K562 (cell line): ENCODE measurements around the gene TEAD3. TPM values are rescaled to one million over a fixed set of nuclear protein-coding genes. Genes with fewer than 3 reads are reported as not detected.
A peak's percentile ranks its signal among the peaks of the same experiment; 100 is the strongest.

ENCODE experiments used
- ATAC-seq: fragments of 200-7000 bp; cut with Tn5 transposase; 3 replicates; pipeline ENCODE4 v1.9.1; 2020; ENCODE audit warnings: moderate library complexity
- BruUV-seq: library from RNA; stranded (reverse); fragments of 400-500 nt; replicated peaks from 2 replicates; lab custom pipeline; 2021; lab: Mats Ljungman, UMichigan
- CTCF ChIA-PET: fragments of 300-600 bp; formaldehyde crosslinking; extraction: SDS; loops from one replicate; lab custom pipeline; 2021; ENCODE audit warnings: low intra/inter-chr PET ratio; lab: Yijun Ruan, JAX
- POLR2A ChIA-PET: fragments of 300-600, 350-650 bp; sonication (Branson Sonifier 250); formaldehyde crosslinking; extraction: SDS; loops from one replicate; lab custom pipeline; 2021; ENCODE audit warnings: antibody characterized with exemption, inconsistent platforms; lab: Yijun Ruan, JAX
- DNase-seq, 4 experiments: peaks; one replicate each; pipeline versions ENCODE4 v3.0.0 to v3.0.0-alpha.2; 2011 to 2018; ENCODE audit warnings: low spot score in 3 of 4, mixed read lengths in 3 of 4; ENCODE audit errors: extremely low read depth in 1 of 4
- FAIRE-seq: peaks from 2 replicates; lab custom pipeline; 2011; peaks lifted over from hg19 to GRCh38; lab: Jason Lieb, UNC
- H2AFZ ChIP-seq: 2 replicates; pipeline ENCODE4 v1.6.0; 2011; ENCODE audit warnings: low read depth, low read length, control low read depth, inconsistent platforms
- H3K27ac ChIP-seq: fragments of 200-600 bp; 3 replicates; pipeline ENCODE4 v1.8.0; 2011; ENCODE audit warnings: low read depth, mild to moderate bottlenecking, control low read depth, inconsistent platforms, low read length, moderate library complexity, mixed read lengths; ENCODE audit errors: extremely low read depth
- H3K27me3 ChIP-seq, 2 experiments: fragments of 300-600 bp in 1 of 2; 2 replicates in 1 of 2; 3 replicates in 1 of 2; pipeline versions ENCODE4 v1.6.0 to v1.8.0; 2011; ENCODE audit warnings: inconsistent platforms in 2 of 2, low read length in 2 of 2, mild to moderate bottlenecking in 1 of 2, mixed read lengths in 1 of 2, moderate library complexity in 1 of 2; ENCODE audit not compliant: control insufficient read depth in 2 of 2, insufficient read depth in 2 of 2
- H3K36me3 ChIP-seq: fragments of 300-600 bp; 3 replicates; pipeline ENCODE4 v1.8.0; 2011; ENCODE audit warnings: mild to moderate bottlenecking, low read length, inconsistent platforms; ENCODE audit not compliant: control insufficient read depth, insufficient read depth
- H3K4me1 ChIP-seq, 2 experiments: fragments of 200-600 bp in 1 of 2; replicated peaks in 1 of 2; 2 replicates in 1 of 2; 3 replicates in 1 of 2; pipeline versions ENCODE4 v1.5.1 to v1.8.0; 2011; ENCODE audit warnings: inconsistent platforms in 2 of 2, low read length in 2 of 2, mild to moderate bottlenecking in 1 of 2, mixed read lengths in 1 of 2, moderate library complexity in 1 of 2; ENCODE audit not compliant: control insufficient read depth in 2 of 2, insufficient read depth in 2 of 2
- H3K4me2 ChIP-seq: 2 replicates; pipeline ENCODE4 v1.6.1; 2011; ENCODE audit warnings: low read length, control low read depth, inconsistent platforms, mixed read lengths; ENCODE audit not compliant: insufficient read depth
- H3K4me3 ChIP-seq: fragments of 200-600 bp; sonication (generic), shearing (Covaris generic); 2 replicates; pipeline ENCODE4 v1.5.1; 2016; ENCODE audit warnings: control low read depth, inconsistent platforms
- H3K79me2 ChIP-seq: fragments of 200-600 bp; 3 replicates; pipeline ENCODE4 v1.8.0; 2011; ENCODE audit warnings: low read length, inconsistent platforms; ENCODE audit not compliant: control insufficient read depth, insufficient read depth
- H3K9ac ChIP-seq, 2 experiments: 2 replicates each; pipeline versions ENCODE4 v1.6.0 to v1.6.1; 2011; ENCODE audit warnings: low read depth in 2 of 2, low read length in 2 of 2, control low read depth in 1 of 2, inconsistent platforms in 1 of 2, mild to moderate bottlenecking in 1 of 2, mixed read lengths in 1 of 2; ENCODE audit not compliant: insufficient read depth in 1 of 2
- H3K9me1 ChIP-seq: one replicate; pipeline ENCODE4 v1.6.0; 2011; ENCODE audit warnings: inconsistent platforms, mild to moderate bottlenecking, low read length, moderate library complexity; ENCODE audit not compliant: control insufficient read depth, insufficient read depth
- H3K9me3 ChIP-seq: replicated peaks from 2 replicates; pipeline ENCODE4 v1.5.1; 2011; ENCODE audit warnings: low read depth, low read length, inconsistent platforms; ENCODE audit not compliant: control insufficient read depth, insufficient read depth
- H4K20me1 ChIP-seq: replicated peaks from 2 replicates; pipeline ENCODE4 v1.6.1; 2011; ENCODE audit warnings: low read length, inconsistent platforms, mixed read lengths; ENCODE audit not compliant: control insufficient read depth, insufficient read depth
- HDAC2 ChIP-seq: fragments of 450-650 bp; IDR thresholded peaks from 2 replicates; pipeline ENCODE4 v1.6.1; 2016; ENCODE audit warnings: mild to moderate bottlenecking
- PHF20 ChIP-seq: fragments of 450-650 bp; IDR thresholded peaks from 2 replicates; pipeline ENCODE4 v1.6.1; 2018; ENCODE audit not compliant: partially characterized antibody
- PHF8 ChIP-seq: fragments of 200-600 bp; sonication (generic); IDR thresholded peaks from 2 replicates; pipeline ENCODE4 v1.6.1; 2012; ENCODE audit warnings: mixed run types, mild to moderate bottlenecking, inconsistent platforms, low read length, moderate library complexity, borderline replicate concordance
- POLR2AphosphoS2 ChIP-seq: IDR thresholded peaks from 2 replicates; pipeline ENCODE4 v1.6.1; 2012; ENCODE audit warnings: low read length, improper control_type of control experiment
- ZNF175 ChIP-seq: fragments of 200-800 bp; sonication (Bioruptor generic); IDR thresholded peaks from 2 replicates; pipeline ENCODE4 v1.6.1; 2016; ENCODE audit warnings: low read depth, mild to moderate bottlenecking, missing genetic modification characterization, missing compliant biosample characterization
- ZNF561 ChIP-seq: fragments of 450-650 bp; formaldehyde crosslinking; conservative IDR thresholded peaks from 2 replicates; pipeline ENCODE4 v1.4.0; 2020; ENCODE audit warnings: mild to moderate bottlenecking, moderate library complexity
- WGBS: fragments of 100-300 bp; shearing (Covaris generic); methylation state at CpG from one replicate; pipeline ENCODE4 v1.1.6; 2016; ENCODE audit warnings: low coverage, mixed read lengths; ENCODE audit not compliant: insufficient coverage; ENCODE audit errors: missing lambda C conversion rate; 5-methylcytosine and 5-hydroxymethylcytosine counted together
- in situ Hi-C: fragments of 300-500 bp; cut with MboI; formaldehyde crosslinking; loops from 4 replicates; pipeline ENCODE4 v1.15.0; 2018; ENCODE audit warnings: inconsistent platforms, mixed read lengths
- intact Hi-C: fragments of 100-400 bp; cut with micrococcal nuclease; formaldehyde crosslinking; loops from 2 replicates; pipeline ENCODE4 v1.14.2; 2022
- polyA plus RNA-seq, 8 experiments: library from polyadenylated mRNA; depleted of rRNA in 4 of 8; stranded (reverse) in 5 of 8; unstranded in 3 of 8; fragments of >200 nt; fragmentation: Nextera tagmentation in 2 of 8; fragmentation: Illumina TruSeq in 1 of 8; extraction: Ambion mirVana in 2 of 8; extraction: Trizol in 1 of 8; gene quantifications; 2 replicates each; pipeline versions ENCODE4 v1.2.1 to v1.2.3, GENCODE V29; 2011 to 2014; ENCODE audit warnings: inconsistent platforms in 1 of 8, missing spikeins in 1 of 8
- total RNA-seq, 7 experiments: library from RNA; depleted of rRNA in 6 of 7; stranded (reverse); fragments of >200 nt in 6 of 7; fragmentation: Illumina TruSeq in 2 of 7; extraction: Trizol in 2 of 7; gene quantifications; 2 replicates each; pipeline versions ENCODE4 v1.2.1 to v1.2.3, GENCODE V29; 2011 to 2021; ENCODE audit warnings: low replicate concordance in 1 of 7
- TF ChIP-seq, protein P1 (sequence below), 2 experiments: fragments of 450-650 bp in 1 of 2; sonication (generic) in 1 of 2; formaldehyde crosslinking; conservative IDR thresholded peaks; 2 replicates each; pipeline versions ENCODE4 v1.4.0 to v1.8.1; 2020 to 2022; ENCODE audit warnings: mild to moderate bottlenecking in 1 of 2, missing genetic modification reagents in 1 of 2
- TF ChIP-seq, protein P2 (sequence below): sonication (generic); formaldehyde crosslinking; IDR thresholded peaks from 2 replicates; pipeline ENCODE4 v1.8.0; 2022; ENCODE audit warnings: mild to moderate bottlenecking, missing genetic modification reagents

Gene TEAD3
- total and polyA plus RNA-seq, 9 of the 15 experiments (the other 6 are each of a cell fraction or from before 2014, with no cell fraction given) = 0.63 to 13.2 (median 3.3) TPM

DNA sequence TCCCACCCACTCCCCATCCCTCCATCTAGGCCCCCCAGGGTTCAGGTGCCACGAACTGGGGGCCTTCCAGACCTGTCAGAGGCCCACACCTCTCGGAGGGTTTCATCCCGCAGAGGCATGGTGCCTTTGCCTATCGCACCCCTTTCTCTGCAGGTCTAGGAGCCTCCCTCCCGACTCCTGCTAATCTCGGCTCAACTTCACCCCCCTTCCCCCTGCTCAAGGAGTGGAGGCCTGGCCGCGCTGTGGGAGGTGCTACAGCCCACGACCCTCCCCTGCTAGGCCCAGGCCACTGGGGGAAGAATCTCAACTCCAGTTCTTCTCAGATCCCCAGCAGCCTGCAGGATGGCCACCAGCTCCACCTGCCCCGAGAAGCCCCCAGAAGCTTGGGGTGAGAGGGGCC lies 15.9 kb upstream of the TEAD3 start, which contains the start of gene TULP1:
TULP1 (minus strand) TSS at position 157 of the 400 bp plus-strand sequence; CDS start at position 119, 38 bp downstream.
- H3K27ac ChIP-seq = no peak within 1 kb of the TSS
- peak within 1 kb of the TSS in 1 of 2 experiments; percentile 85; a peak in 2 of 4 replicates for H3K9ac ChIP-seq
- CTCF ChIA-PET = no interaction called here
- H3K9me3 ChIP-seq = no peaks in the 10 kb centered on the region
- H3K27me3 ChIP-seq = peaks cover 24 to 47% of the 10 kb centered on the region in 2 experiments
- 13% methylated on average over 10 of the region's 10 CpGs for WGBS
- H3K4me1 ChIP-seq = peaks cover 0 to 5% of the 10 kb centered on the region in 2 experiments; a peak in 1 of 5 replicates
- peaks cover 7% of the 10 kb centered on the region; the same call in 1 of the 2 replicates for H4K20me1 ChIP-seq
- in situ Hi-C loops = no loop called here
- intact Hi-C loops = no loop called here
- TF ChIP-seq ZNF175 (no peak), POLR2AphosphoS2 (no peak), HDAC2 (no peak), PHF20 (no peak), PHF8 (no peak), ZNF561 (no peak)
- TF ChIP-seq, protein P1, sequence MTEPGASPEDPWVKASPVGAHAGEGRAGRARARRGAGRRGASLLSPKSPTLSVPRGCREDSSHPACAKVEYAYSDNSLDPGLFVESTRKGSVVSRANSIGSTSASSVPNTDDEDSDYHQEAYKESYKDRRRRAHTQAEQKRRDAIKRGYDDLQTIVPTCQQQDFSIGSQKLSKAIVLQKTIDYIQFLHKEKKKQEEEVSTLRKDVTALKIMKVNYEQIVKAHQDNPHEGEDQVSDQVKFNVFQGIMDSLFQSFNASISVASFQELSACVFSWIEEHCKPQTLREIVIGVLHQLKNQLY (CRISPR knock-in tag; conservative IDR thresholded peaks at IDR 0.05) = no peak
- TF ChIP-seq, protein P2, sequence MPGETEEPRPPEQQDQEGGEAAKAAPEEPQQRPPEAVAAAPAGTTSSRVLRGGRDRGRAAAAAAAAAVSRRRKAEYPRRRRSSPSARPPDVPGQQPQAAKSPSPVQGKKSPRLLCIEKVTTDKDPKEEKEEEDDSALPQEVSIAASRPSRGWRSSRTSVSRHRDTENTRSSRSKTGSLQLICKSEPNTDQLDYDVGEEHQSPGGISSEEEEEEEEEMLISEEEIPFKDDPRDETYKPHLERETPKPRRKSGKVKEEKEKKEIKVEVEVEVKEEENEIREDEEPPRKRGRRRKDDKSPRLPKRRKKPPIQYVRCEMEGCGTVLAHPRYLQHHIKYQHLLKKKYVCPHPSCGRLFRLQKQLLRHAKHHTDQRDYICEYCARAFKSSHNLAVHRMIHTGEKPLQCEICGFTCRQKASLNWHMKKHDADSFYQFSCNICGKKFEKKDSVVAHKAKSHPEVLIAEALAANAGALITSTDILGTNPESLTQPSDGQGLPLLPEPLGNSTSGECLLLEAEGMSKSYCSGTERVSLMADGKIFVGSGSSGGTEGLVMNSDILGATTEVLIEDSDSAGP (CRISPR knock-in tag) = no peak
- ATAC-seq (no peak; the same call in 1 of the 3 replicates), DNase-seq (no peak), FAIRE-seq (peak; percentile 51)
- H3K4me2 ChIP-seq = no peak within 1 kb of the TSS
- no peak within 1 kb of the TSS for H3K4me3 ChIP-seq
- no peaks in the 10 kb centered on the region for H3K79me2 ChIP-seq
- POLR2A ChIA-PET = no interaction called here
- no TSS peak for BruUV-seq
- no peaks in the 10 kb centered on the region for H3K36me3 ChIP-seq
- no peak within 1 kb of the TSS for H2AFZ ChIP-seq
- no peaks in the 10 kb centered on the region for H3K9me1 ChIP-seq
